Pulmonary artery endothelial cell (primary cell): ENCODE measurements around the gene EPS8L3. TPM values are rescaled to one million over a fixed set of nuclear protein-coding genes. Genes with fewer than 3 reads are reported as not detected.

Experiments
- DNase-seq: peaks from one replicate; pipeline ENCODE4 v3.0.0-alpha.2; 2011; ENCODE audit warnings: low read depth, low spot score
- total RNA-seq: library from RNA; depleted of rRNA; stranded (reverse); fragments of >200 nt; gene quantifications from 2 replicates; pipeline ENCODE4 v1.2.3, GENCODE V29; 2014

The EPS8L3 gene
- total RNA-seq, 1 donor from 2014 or later, result 0.26 TPM

DNA sequence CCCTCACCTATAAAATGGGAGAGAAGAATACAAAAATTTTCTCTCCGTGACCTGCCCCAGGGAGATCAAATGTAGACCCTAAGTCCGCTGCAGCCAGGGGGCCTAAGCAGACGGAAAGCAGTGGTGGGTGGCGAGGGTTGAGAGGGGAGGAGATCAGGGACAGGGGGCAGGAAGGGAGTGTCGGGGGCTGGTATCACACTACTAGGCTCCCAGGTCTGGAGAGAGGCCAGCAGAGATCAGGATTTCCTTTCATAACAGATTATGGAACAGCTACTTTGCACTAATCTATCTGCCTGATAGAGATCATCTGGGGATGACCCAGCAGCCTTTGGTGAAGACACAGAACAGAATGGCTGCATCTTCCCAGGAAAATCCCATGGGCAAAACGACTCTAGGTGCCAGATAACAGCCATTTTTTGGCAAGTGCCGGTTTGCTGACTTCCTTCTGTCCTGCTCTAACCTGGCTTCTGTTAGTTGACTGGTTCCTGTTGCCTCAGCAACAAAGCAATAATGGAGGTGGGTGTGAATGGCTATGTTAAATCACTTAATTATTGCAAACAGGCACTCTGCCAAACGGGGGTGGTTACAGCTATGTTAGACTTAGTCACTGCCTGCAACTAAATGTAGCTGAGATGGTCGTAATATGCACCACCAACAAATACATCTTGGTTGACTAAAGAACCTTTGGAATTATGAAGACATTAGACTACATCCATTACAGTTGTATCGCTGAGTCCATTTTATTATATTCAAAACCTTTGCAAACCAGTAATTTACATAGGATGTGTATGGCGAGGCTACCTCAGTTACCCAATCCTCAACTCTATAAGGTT, 30.0 kb upstream of the EPS8L3 start:
- peak; percentile 90 for DNase-seq

DNA sequence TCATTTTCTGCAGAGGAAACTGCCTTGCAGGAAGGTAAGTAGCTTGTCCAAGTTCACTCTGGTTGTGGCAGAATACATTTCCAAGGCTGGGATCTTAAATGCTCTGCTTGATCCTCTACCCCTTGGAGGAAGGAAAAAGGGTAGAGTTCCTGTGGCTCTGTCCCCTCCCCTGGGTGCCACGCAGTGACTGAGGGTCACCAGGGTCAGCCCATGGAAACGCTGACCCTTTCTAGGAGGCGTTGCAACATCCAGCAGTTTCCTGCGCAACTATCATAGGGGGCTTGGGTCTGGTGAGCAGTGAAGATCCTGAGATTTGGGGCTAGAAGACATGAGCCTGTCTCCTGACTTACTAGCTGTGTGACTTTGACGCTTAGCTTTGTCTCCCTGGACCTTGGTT, 29.4 kb upstream of the EPS8L3 start:
- DNase-seq, result no peak

- DNase-seq, result peak; percentile 74
Observed at GRCh38 chr1:109792056-109792831, 28.5 kb upstream of the EPS8L3 start.

DNA sequence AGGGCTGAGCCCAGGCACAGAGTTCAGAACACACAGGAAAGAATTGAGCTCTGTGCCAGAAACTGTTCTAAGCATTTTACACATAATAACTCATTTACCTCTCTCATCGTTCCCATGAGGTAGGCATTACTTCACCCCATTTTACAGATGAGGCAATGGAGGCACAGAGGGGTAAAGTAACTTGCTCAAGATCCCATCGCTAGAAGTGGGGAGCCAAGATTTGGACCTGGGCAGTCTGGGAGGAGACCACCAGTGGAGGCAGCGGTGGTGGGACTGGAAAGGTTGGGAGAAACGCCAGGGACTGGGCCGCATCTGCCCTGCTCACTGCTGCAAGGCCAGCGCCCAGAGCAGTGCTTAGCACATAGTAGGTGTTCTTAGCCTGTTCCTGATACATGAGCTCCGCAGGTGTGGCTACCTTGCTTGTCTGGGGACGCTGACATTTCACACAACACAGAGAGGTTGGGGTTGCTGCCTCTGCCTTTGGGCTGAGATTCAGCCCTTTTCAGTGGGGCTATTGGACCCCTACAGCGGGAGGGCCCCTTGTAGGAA, 27.8 kb upstream of the EPS8L3 start:
- no peak for DNase-seq

DNA sequence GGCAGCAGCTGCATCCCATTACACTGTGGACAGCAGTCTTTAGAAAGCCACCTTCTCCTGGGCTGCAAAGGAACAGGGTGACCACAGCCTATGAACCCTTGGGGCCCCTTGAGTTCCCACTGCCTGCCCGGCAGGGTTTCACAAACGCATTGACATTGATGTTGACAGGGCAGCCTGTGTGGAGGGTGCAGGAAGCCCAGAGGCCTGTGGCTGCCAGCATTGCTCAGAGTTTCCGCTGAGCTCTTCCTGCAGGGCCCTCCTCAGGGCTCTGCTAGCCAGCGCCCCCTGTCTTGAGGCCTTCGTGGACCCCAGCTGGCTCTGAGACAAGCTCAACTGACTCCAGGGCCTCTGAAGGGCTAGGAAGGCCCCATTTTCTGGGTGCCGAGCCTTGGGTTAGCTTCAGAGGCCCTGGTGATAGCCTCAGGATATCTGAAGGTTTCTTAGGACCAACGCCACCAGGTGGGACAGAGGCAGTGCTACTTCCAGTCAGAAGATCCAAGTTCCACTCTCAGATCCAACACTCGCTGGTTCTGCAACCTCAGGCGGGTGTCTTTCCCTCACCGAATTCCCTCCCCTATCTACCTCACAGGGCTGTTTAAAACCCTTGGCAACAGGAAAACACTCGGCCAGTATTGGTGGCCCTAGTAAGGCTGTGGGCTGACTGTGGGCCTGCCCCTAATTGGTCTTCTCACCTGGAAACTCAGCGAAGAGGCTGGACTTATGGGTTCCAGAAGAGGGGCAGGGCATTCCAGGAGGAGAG, 27.2 kb upstream of the EPS8L3 start:
- DNase-seq, result peak; percentile 82

DNA sequence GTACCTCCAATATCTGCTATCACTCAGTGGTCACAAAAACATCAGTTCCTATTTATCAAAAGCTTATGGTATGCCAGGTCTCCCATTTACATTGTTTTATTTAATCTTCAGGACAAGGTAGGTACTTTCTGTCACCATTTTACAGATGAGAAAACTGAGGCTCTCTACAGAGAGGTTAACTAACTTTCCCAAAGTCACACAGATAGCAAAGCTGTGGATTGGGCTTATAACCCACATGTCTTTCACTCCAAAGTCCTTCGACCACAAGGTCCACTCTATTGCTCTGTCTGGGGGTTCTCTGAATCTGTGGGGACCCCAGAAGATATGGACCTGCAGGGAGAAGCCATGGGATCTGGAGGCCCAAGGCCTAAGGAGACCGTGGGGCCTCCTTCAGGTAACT, 26.6 kb upstream of the EPS8L3 start:
- DNase-seq, result no peak

DNA sequence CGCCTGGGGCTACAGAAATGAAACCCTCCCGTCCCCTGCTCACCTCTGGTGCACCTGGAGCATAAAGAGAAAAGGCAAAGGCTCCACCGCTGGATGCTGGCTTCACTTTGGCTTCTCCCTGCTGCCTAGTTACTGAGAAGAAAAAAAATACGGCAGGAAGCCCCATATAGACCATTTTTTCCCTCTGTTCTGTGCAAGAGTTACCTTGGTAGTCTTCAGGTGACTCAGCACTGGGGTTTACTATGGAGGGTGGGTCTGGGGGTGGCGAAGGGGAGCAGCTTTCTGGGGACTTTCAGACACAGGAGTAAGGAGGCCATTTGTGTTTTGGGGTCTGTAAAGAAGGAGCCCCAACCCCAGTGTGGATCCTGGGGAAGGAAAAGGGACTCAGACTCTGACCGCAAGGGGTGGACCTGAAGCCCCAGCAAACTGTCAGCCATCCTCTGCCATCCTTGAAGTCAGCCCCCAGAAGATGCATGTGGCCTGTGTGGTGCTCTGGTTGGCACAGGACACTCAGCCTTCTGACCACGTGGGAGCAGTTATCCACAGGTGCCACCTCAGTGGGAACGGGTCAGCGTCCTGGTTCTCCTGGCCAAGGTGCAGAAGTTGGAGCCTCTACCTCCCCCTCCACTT, 25.9 kb upstream of the EPS8L3 start:
- no peak for DNase-seq

GRCh38 chr1:109788695-109789521, 25.2 kb upstream of the EPS8L3 start:
- DNase-seq, result no peak

DNA sequence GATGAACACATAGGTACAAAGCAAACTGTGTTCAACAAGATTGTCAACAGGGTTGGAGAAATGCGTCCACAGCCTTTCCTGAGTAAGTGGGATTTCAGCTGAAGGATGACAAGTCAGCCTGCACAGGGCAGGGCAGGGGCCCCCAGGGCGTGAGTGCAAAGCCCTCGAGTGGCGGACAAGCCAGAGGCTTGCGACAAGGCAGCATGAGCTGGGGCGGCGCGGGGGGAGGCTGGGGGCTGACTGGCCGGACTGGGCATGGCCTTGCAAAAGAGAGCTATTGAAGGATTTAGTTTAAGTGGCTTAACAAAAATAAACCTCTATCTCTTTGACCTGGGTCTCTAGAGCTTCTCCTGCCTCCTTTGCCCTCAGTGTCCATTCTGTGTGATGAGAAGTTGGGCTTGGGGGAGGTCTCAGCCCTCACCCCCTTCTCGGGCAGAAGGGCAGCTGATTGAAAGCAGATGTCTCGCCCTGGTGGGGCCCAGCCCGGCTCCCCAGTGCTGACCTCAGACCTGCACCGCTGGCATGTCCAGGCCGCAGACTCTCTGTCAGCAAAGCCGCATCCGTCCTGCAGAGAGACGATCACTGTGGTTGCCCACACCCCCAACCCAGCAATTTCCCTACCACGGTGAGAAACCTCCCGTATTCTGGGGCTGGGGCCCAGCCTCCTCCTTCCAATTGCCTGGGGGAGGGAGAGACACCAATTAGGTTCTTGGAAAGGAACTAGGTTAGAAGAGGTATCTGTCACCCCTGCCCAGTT, 24.3 kb upstream of the EPS8L3 start:
- DNase-seq, result no peak

DNA sequence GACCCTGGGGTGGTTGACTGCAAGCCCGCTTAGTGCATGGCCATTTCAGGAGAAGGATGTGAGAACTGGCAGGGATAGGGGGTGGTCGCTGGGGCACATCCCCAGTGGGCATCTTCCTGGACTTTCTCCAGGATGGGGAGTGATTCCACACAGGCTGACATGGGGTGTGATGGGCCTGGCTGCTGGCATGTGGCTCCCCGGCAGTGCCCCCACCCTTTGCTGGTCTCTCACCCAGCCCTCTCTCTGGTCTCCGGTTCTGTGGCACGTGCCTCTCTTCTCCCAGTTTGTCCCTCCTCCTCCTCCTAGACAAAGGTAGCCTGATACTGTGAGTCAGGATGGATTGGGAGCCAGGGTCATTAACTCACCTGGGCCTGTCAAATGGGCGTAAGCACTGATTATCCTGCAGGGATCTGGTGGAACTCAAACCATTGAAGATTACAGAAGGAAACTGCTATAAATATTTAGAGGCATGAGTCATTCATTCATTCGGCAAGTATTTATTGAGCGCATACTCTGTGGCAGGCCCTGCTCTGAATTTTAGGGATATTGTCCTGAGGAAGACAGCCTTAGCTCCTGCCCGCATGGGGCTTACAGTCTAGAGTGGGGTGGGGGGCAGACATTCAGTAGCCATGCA, 23.6 kb upstream of the EPS8L3 start:
- no peak for DNase-seq

GRCh38 chr1:109786531-109787021, 22.9 kb upstream of the EPS8L3 start:
- DNase-seq, result no peak

DNA sequence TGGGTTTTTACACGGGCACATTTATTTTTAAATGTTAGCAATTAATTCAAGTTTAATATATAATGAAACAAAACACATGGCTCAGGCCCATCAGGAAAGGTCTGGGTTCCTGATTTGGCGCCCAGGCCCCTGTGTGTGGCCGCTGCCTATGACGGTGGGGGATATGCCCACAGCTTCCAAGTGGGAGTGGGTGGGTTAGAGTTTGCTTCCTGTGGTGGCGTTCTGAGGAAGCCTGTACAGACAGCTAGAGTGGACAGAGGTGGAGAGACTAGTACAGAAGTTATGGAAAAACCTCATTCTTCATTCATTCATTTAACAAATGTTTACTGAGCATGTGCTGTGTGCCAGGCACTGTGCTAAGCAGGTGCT, 22.4 kb upstream of the EPS8L3 start:
- no peak for DNase-seq

DNA sequence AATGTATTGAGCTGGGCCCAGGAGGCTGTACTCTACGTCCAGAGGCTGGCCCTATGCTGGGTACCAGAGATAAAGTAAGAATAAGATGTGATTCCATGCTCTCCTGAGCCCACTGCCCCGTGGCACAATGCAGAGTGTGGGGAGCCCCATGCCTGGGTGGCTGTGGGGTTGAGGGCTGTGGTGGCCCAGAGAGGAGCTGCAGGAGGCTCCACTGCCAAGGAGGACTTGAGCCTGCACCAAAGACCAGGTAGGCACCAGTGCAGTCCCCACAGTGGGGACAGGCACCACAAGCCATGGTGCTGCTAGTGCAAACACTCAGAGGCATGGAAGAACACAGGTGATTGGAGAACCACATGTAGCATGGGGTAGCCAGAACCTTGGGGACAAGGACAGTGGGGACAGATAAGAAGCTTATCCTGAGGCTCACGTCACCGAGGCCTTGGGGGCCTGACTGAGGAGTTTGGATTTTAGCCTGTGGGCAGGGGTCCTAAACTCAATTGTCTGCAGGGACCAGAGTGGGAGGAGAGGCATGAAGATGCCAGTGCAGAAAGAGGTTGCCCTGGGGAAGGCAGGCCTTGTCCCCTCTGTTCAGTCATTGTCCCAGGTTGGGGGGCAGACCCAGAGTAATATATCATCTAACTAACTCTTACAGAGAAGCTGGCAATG, 21.9 kb upstream of the EPS8L3 start:
- DNase-seq, result no peak

DNA sequence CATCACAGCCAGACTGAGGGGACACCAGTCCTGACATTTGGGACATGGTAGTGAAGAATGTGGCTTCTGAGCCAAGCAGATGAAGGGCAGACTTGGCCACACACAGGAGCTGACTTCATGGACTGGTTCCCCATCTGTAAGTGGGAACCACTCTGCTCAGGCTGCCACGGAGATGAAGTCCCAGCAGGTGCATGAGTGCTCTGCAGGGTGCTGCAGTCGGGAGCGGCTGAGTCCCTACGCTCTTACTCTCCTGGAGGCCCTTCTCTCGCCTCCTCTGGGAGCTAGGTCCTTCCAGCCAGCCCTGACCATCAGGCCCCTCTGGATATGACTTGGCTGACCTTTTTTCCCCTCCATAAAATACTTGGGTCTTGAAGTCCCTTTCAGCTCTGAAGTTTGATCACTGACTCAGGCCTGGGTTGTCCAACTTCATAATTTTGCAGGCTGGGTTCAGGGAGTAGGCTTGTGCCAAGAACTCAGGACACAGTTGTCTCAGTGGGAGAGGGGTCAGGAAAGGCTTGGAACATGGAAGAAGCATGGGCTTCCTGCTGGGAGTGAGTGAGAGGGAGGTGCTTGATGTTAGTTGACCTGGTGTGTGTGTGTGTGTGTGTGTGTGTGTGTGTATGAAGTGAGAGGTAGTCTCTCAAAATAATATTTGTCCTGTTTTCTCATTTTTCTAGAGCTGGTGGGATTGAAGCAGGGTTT, 21.0 kb upstream of the EPS8L3 start:
- DNase-seq, result no peak

- DNase-seq, result peak; percentile 63
Observed at GRCh38 chr1:109783436-109783835, 19.7 kb upstream of the EPS8L3 start.

GRCh38 chr1:109782927-109783326, 19.2 kb upstream of the EPS8L3 start:
- no peak for DNase-seq

GRCh38 chr1:109782514-109782913, 18.8 kb upstream of the EPS8L3 start:
- no peak for DNase-seq

DNA sequence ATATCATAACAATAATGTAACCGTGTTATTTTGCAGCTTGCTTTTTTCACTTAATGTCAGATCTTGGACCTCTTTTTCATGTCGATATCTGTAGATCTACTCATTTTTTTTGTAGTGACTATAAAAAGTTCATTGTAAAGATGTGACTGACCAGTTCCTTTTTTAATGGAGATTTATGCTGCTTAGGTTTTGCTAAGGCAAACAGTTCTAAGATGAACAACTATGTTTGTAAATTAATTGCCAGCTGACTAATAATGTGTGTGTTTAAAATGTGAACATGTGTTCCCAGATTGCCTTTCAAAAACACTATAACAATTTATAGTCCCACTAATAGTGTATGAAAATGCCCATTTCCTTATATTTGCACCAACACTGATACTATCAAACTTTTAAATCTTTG, 18.1 kb upstream of the EPS8L3 start:
- no peak for DNase-seq
